ENCODE data around the gene AGPAT1.

DNA sequence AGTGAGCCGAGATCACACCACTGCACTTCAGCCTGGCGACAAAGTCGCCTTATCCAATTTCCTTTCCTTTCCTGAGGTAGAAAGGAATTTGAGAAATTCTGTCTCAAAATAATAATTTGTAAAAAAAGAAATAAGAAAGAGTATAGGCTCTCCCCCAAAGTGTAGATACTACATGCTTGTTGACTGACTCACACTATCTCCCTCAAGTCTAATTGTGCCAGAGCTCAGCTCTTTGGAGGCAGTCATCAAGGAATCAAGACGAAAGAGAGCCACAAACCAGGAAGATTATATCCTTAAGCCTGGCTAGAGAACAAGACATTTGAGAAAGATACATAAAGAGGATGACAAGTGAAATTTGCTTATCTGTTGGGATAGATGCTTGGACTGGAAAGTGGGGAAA lies 42.1 kb downstream of the AGPAT1 start:
- TF ChIP-seq CEBPB (IDR thresholded peaks at IDR 0.05; ENCODE audit: borderline replicate concordance in 1 of 2, low read depth in 2 of 2, low read length in 2 of 2) = no peak
- TF ChIP-seq NR2C2 (IDR thresholded peaks at IDR 0.05; ENCODE audit: borderline replicate concordance, control insufficient read depth, insufficient read length, low read depth) = no peak
- no peak for TF ChIP-seq EZH2 (IDR thresholded peaks at IDR 0.05; ENCODE audit: borderline replicate concordance, control insufficient read depth, low read depth, low read length)
- TF ChIP-seq GATAD2B (conservative IDR thresholded peaks at IDR 0.05; ENCODE audit: low read depth) = no peak
- TF ChIP-seq, protein P1, sequence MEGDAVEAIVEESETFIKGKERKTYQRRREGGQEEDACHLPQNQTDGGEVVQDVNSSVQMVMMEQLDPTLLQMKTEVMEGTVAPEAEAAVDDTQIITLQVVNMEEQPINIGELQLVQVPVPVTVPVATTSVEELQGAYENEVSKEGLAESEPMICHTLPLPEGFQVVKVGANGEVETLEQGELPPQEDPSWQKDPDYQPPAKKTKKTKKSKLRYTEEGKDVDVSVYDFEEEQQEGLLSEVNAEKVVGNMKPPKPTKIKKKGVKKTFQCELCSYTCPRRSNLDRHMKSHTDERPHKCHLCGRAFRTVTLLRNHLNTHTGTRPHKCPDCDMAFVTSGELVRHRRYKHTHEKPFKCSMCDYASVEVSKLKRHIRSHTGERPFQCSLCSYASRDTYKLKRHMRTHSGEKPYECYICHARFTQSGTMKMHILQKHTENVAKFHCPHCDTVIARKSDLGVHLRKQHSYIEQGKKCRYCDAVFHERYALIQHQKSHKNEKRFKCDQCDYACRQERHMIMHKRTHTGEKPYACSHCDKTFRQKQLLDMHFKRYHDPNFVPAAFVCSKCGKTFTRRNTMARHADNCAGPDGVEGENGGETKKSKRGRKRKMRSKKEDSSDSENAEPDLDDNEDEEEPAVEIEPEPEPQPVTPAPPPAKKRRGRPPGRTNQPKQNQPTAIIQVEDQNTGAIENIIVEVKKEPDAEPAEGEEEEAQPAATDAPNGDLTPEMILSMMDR (IDR thresholded peaks at IDR 0.05 in 2 of 3, conservative IDR thresholded peaks at IDR 0.05 in 1 of 3; ENCODE audit: control insufficient read depth in 2 of 3, extremely low read depth in 1 of 3, insufficient read depth in 1 of 3, low read depth in 3 of 3, low read length in 3 of 3) = no peak
- TF ChIP-seq POLR2A (IDR thresholded peaks at IDR 0.05; ENCODE audit: low read depth, low read length) = no peak
- TF ChIP-seq, protein P2, sequence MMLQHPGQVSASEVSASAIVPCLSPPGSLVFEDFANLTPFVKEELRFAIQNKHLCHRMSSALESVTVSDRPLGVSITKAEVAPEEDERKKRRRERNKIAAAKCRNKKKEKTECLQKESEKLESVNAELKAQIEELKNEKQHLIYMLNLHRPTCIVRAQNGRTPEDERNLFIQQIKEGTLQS (IDR thresholded peaks at IDR 0.05; ENCODE audit: borderline replicate concordance, extremely low read depth, low read depth, low read length) = no peak
- TF ChIP-seq TAF1 (IDR thresholded peaks at IDR 0.05; ENCODE audit: borderline replicate concordance, low read depth, low read length) = no peak
- TF ChIP-seq BRCA1 (IDR thresholded peaks at IDR 0.05; ENCODE audit: low read depth, low read length) = no peak
- TF ChIP-seq RB1 (IDR thresholded peaks at IDR 0.05; ENCODE audit: borderline replicate concordance) = no peak

Measured in GM12878 (cell line).